ENCODE data around the gene TCIRG1.
"Not testable (repeated sequence)": the region's sequence is repeated elsewhere in the genome, so short reads cannot be mapped to it uniquely, and the experiment has no call there.

TCIRG1 gene

DNA sequence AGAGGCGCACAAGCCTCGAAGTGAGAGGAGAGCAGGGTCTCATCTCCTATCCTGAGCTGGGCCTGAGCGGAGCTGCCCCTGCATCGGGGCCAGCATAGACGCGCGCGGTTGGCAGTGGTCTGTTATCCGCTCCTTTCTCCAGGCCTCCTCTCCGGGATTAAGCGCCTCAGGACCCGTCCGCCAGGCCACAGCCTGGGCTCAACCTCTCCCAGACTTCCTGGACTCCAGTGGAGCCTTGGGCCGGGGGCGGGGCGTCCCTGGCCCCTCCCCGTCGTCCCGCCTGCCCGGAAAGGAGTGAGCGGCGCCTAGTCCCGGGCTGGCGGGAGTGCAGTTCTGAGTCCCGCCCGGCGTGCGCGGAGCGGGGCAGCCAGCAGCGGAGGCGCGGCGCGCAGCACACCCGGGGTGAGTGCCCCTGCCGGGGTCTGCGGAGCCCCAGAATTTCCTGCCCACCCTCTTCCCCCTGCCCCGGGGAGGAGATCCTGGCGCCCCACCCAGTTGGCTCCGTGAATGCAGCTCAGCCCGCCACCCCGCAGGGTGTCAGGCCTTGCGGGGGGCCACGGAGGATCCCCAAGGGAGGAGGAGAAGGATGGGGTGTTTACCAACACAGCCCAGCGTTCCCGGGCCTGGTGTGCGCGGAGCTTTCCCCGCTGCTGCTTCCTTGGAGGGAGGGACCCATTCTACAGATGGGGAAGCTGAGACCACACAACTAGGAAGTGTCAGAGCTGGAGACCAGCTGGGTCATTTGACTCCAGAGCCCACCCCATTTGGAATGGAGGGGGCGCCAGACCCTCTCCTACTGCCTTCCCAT is at the start of gene TCIRG1:
Gene TCIRG1, plus strand, starts transcription at position 308 of the 808 bp plus-strand sequence. CDS start 2,247 bp downstream, outside the sequence.
- peak; percentile 41 for DNase-seq

DNA sequence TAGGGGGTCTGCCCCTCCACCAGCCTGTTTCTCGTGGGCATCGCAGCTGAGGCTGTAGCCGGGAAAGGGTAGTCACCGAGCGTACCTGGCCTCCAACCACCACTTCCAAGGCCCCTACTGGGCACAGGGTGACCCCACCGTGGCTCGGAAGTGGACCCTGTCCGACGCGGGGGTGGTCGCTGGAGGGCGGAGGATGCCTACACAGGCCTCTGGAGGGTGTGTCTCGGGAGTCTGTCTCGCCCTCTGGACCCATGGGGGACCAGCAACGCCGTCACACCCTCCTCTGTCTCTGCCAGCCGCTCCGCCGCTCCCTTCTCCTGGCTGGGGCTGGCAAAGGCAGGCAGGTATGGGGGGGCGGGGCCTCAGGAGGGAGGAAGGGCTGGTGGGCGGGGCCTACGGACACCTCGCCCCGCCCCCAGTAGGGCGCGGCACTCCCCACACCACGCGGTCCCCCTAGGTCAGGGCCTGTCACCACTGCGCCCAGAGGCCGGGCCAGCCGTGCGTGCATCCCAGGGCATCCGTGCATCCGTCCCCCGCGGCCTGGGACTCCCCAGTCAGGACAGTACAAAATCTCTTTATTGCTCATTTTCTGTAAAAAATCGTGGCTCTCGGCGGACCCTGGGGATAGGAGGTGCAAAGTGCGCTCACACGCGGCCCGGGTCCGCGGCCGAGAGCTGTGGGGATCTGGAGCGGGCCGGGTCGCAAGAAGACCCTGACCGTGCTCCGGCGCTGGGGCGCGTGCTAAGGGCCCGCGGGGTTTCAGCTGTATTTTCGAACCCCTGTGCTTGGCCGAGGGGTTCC is 48.1 kb upstream of the TCIRG1 start:
- not testable (repeated sequence) for DNase-seq

DNA sequence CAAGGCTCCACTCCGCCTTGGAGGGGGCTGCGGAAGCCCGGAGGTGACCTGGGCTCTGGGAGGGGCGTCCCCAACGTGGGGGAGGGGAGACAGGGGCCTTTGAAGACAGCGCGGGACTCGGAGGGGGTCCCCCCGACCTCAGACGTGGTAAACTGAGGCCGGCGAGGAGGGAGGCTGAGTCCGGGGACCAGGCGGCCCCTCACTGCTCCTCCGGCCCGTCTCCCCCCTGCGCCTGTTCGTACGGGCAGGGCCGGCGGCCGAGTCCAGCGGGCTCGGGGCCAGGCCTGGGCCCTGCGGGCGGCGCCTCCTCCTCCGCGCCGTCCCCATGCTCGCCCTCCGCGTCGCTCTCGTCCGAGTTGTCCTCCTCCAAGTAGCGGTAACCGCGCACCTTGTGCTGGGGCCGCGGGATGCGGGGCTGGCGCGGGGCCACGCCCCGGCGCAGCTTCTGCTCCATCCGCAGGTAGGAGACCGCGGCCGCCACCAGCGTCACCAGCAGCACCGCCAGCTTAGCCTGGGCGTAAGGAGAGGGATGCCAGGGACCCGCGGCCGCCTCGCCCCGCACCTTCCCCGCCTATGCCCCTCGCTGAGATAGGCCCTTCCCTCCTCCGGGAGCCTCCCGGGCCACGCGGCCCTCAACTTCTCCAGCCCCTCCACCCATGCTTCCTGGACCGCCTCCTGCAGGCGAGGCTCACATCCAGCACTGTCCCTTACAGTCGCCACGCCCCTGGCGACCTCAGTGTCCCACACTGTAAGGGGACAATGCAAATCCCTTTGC is 47.3 kb upstream of the TCIRG1 start:
- not testable (repeated sequence) for DNase-seq

DNA sequence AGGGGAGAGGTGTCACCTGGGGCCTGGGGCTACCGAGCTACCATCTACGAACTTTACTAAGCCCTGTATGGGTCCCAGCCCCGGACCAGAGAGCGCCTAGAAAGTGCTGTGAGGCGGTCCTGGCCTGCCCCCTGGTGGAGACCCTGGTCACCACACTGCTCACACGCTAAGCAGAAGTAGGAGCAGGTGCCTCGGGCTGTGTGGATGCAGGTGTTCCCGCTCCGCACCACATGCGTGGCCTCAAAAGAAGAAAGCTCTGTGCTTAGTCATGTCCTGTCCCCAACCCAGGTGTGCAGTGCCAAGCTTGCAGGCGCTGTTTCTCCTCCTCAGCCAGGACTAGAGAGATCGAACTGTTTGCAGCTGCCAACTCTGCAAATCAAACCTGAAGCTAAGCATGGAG is 45.0 kb upstream of the TCIRG1 start:
- peak; percentile 33 for DNase-seq

GRCh38 chr11:67994387-67994786 is 44.4 kb upstream of the TCIRG1 start:
- DNase-seq, result not testable (repeated sequence)

DNA sequence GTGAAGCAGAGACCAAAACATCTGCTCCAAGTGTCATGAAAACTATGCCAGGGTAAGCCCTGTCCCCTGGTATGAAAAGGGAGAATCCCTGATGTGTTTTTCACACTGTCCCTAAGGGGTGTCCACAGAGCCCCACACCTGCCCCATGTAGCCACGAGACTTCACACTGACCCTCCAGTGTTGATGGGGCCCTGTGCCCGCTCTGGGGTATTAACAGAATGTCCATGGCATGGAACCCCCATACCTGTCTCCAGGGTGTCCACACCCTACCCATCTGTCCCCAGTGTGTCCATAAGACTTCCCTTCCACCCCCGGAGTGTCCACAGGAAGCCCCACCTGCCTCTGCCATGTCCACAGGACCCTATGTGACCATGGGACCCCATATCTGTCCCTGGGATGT is 43.7 kb upstream of the TCIRG1 start:
- DNase-seq, result not testable (repeated sequence)

DNA sequence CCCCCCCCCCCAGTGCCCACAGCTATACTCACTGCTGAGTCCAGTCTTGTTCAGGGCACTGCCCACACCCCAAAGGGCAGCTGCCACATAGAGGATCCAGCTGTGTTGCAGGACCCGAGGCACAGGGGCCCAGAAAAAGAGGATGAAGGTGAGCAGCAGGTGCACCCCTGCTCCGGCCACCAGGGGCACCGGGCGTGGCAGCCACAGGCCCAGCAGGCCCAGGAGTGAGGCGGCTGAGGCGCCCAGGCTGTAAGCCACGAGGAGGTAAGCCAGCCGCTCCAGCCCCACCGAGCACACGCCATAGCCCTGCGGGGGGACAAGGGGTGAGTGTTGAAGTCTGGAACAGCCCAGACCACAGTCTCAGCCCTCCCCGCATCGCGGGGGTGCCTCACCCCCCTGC is 43.2 kb upstream of the TCIRG1 start:
- not testable (repeated sequence) for DNase-seq

DNA sequence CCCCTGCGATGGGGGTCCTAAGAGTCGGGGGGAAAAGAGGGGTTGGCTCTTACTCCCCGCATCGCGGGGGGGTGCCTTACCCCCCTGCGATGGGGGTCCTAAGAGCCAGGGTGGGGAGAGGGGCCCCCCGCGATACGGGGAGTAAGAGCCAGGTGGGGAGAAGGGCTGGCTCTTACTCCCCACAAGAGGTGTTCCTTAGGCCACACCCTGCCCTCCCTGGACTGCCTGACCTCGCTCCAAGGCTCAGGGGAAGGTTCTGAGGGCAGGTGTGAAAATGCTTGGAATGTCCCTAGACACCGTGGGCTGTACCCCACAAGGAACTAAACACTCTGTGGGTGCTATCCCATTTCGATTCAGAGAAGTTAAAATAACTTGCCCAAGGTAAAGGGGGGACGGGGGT is 42.8 kb upstream of the TCIRG1 start:
- DNase-seq, result no peak

- DNase-seq, result no peak
Measured at GRCh38 chr11:67996622-67997474, 42.0 kb upstream of the TCIRG1 start.

- no peak for DNase-seq
Measured at GRCh38 chr11:67997475-67997921, 41.3 kb upstream of the TCIRG1 start.

- peak; percentile 12 for DNase-seq
Measured at GRCh38 chr11:67998150-67999045, 40.4 kb upstream of the TCIRG1 start.

DNA sequence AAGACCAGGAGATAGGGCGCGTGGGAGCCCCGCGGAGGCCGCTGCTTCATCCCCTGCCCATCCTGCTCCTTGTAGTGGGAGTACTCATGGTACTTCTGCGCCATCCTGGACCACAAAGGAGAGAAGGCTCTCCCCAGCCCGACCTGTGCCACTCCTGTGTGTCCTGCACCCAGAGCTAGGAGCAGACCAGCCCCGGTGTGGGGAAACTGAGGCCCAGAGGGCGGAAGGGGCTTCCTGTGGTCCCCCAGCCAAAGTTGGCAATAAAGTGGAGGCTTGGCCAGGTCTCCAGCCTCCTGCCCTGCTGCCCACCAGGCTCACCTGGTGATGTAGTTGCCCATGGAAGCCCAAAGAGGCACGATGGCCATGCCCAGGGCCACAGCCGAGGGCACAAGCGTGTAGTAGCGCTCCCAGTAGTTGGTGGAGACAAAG is 39.6 kb upstream of the TCIRG1 start:
- no peak for DNase-seq

- no peak for DNase-seq
Measured at GRCh38 chr11:67999704-68000103, 39.1 kb upstream of the TCIRG1 start.

GRCh38 chr11:68002575-68002937 is 36.3 kb upstream of the TCIRG1 start:
- DNase-seq, result no peak

DNA sequence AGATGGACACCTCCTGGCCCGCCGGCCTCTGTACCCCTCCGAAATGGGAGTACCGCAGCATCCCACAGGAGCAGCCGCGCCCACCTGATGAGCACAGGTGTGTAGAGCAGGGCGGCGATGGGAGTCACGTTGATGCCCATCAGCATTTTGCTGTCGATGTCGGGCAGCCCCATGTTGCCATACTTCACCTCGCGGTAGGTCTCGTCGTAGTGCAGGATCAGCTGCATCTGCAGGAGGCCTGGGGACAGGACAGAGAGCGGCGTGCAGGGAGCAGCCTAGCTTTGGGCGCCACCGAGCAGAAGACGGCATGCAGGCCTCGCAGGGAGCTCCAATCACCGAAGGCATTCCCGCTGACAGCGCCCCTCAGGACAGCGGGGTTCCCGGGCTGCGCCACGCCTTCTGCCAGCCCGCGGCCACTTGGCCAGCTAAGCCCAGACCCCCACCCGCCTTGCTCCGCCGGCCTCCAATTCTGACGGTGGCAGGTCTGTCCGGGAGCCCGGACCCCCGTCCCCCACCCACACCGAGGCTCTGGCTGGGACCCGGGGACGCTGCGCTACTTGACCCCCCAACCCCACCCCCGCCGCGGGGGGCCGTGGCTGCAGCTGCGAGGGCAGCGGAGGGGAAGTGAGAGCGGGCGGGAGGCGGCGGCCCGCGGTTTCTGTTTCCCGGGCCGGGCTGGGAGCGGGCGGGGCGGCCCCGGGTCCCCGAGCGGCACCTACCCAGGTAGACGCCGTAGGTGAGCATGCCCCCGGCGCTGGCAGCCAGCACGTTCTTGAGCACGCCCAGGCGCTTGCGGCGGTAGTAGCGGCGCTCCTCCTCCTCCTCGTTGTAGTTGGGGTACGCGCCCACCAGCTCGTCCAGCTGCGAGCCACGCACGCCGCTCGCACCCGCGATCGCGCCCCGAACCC is 35.6 kb upstream of the TCIRG1 start:
- peak; percentile 53 for DNase-seq

DNA sequence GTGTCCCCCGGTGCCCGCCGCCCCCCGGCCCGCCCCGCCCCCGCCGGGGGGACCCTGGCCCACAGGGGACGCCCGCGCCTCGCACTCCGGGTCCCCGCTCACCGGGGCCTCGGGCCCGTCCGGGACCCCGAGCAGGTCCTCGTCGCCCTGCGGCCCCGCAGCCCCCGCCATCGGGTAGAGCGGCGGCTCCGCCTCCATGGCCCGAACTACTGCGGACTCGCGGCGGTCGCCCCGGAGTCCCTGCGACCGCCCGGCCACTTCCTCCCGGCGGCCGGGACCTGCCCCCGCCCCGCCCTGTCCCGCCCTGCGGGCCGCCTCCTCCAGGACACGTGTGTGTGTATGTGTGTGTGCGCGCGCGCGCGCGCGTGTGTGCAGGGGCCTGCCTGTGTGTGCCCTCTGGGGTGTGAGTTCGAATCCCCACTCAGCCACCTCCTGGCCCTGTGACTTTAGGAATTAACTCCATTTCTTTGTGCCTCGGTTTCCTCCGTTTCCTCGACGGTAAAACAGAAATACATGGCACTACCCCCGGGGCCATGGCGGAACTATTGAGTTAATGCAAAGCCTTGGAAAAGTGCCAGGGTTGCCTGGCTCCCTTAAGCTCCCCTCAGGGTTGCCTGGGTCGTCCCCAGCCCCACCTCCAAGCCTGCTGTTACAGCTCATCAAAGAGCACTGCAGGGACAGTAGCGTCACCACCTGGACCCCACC is 34.8 kb upstream of the TCIRG1 start, which contains the start of gene UNC93B1:
Gene UNC93B1, minus strand, starts transcription at position 252 of the 705 bp plus-strand sequence. Its CDS starts 54 bp downstream, at position 198.
- peak; percentile 77 for DNase-seq

- DNase-seq, result no peak
Measured at GRCh38 chr11:68004551-68005335, 34.1 kb upstream of the TCIRG1 start.

DNA sequence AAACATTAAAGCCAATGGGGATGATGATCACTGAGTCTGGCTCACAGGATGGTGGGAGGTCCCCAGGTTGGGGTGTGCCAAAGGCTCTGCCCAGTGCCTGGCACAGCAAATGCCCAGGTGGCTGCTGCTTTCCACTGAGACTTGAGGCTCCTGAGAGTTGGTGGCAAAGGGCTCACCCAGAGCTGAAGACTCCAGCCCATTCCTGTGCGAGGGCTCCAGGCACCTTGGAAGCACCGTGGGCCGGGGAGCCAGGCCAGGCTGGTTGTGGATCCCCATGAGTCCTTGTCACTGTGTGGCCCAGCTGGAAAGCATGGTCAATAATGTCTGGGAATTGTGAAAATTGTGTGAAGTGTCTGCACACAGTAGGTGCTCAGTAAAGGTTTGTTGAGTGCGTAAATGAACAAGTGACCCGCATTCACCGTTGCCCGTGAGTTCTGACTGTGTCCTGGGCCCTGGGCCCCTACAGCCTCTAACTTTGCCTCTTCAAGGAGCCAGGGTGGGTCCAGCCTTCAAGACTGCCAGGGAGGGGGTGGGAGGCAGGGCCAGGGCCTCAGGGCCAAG is 32.1 kb upstream of the TCIRG1 start:
- DNase-seq, result no peak
